ENCODE data around the gene NEIL1. TPM values are rescaled to one million over a fixed set of nuclear protein-coding genes. Genes with fewer than 3 reads are reported as not detected.
"Not testable (repeated sequence)": the region's sequence is repeated elsewhere in the genome, so short reads cannot be mapped to it uniquely, and the experiment has no call there.

NEIL1 gene
- 3.6 and 5.0 TPM in 2 replicates for total RNA-seq

GRCh38 chr15:75346796-75347221, at the start of gene NEIL1:
Gene NEIL1, plus strand, starts transcription at chr15:75347039. Its CDS starts 1,867 bp downstream, at chr15:75348906.
- no peak for TF ChIP-seq CTCF (IDR thresholded peaks at IDR 0.05; ENCODE audit: extremely low read depth, low read depth, low read length)

GRCh38 chr15:75298541-75299310, 48.1 kb upstream of the NEIL1 start:
- not testable (repeated sequence) for H4K20me1 ChIP-seq (ENCODE audit: insufficient read depth, low read length); H3K4me3 ChIP-seq (ENCODE audit: insufficient read depth, low read length); H3K4me1 ChIP-seq (ENCODE audit: insufficient read depth, low read length); H3K4me2 ChIP-seq (ENCODE audit: insufficient read depth, low read length); H3K27ac ChIP-seq (ENCODE audit: low read depth, low read length); H3K27me3 ChIP-seq (ENCODE audit: insufficient read depth, low read length); H3K79me2 ChIP-seq (ENCODE audit: insufficient read depth, low read length); H2AFZ ChIP-seq (ENCODE audit: low read length); H3K36me3 ChIP-seq (ENCODE audit: insufficient read depth, low read length); DNase-seq (ENCODE audit: insufficient read length, low spot score, missing footprints); H3K9me3 ChIP-seq (ENCODE audit: low read depth, low read length)

More at GRCh38 chr15:75346796-75347221, at the start of gene NEIL1:
- DNase-seq (ENCODE audit: insufficient read length, low spot score, missing footprints), result peak; percentile 58
- peak within 1 kb of the TSS; percentile 50 for H2AFZ ChIP-seq (ENCODE audit: low read length)
- H3K36me3 ChIP-seq (ENCODE audit: insufficient read depth, low read length), result no peaks in the 10 kb centered on the region
- H3K27ac ChIP-seq (ENCODE audit: low read depth, low read length), result no peak within 1 kb of the TSS
- peaks cover 6% of the 10 kb centered on the region for H3K4me1 ChIP-seq (ENCODE audit: insufficient read depth, low read length)
- no peaks in the 10 kb centered on the region for H3K9me3 ChIP-seq (ENCODE audit: low read depth, low read length)
- H3K4me3 ChIP-seq (ENCODE audit: insufficient read depth, low read length), result peak within 1 kb of the TSS; percentile 73
- H3K4me2 ChIP-seq (ENCODE audit: insufficient read depth, low read length), result peak within 1 kb of the TSS; percentile 80
- peaks cover 2% of the 10 kb centered on the region for H4K20me1 ChIP-seq (ENCODE audit: insufficient read depth, low read length)
- H3K27me3 ChIP-seq (ENCODE audit: insufficient read depth, low read length), result peaks cover 36% of the 10 kb centered on the region
- no peaks in the 10 kb centered on the region for H3K79me2 ChIP-seq (ENCODE audit: insufficient read depth, low read length)

GRCh38 chr15:75299311-75299688, 47.5 kb upstream of the NEIL1 start:
- not testable (repeated sequence) for H3K36me3 ChIP-seq (ENCODE audit: insufficient read depth, low read length); H2AFZ ChIP-seq (ENCODE audit: low read length); H4K20me1 ChIP-seq (ENCODE audit: insufficient read depth, low read length); H3K27ac ChIP-seq (ENCODE audit: low read depth, low read length); DNase-seq (ENCODE audit: insufficient read length, low spot score, missing footprints); H3K4me2 ChIP-seq (ENCODE audit: insufficient read depth, low read length); H3K27me3 ChIP-seq (ENCODE audit: insufficient read depth, low read length); H3K4me3 ChIP-seq (ENCODE audit: insufficient read depth, low read length); H3K4me1 ChIP-seq (ENCODE audit: insufficient read depth, low read length); H3K9me3 ChIP-seq (ENCODE audit: low read depth, low read length); H3K79me2 ChIP-seq (ENCODE audit: insufficient read depth, low read length)
- peak; percentile 36 for TF ChIP-seq CTCF (IDR thresholded peaks at IDR 0.05; ENCODE audit: extremely low read depth, low read depth, low read length)

- DNase-seq (ENCODE audit: insufficient read length, low spot score, missing footprints); H3K79me2 ChIP-seq (ENCODE audit: insufficient read depth, low read length): not testable (repeated sequence)
Observed at GRCh38 chr15:75300026-75300425, 46.8 kb upstream of the NEIL1 start.

GRCh38 chr15:75302318-75302717, 44.5 kb upstream of the NEIL1 start:
- no peak for DNase-seq (ENCODE audit: insufficient read length, low spot score, missing footprints)
- no peak overlapping the region for H3K27ac ChIP-seq (ENCODE audit: low read depth, low read length)
- H3K4me2 ChIP-seq (ENCODE audit: insufficient read depth, low read length), result no peak overlapping the region
- no peaks in the 10 kb centered on the region for H3K36me3 ChIP-seq (ENCODE audit: insufficient read depth, low read length)
- H3K27me3 ChIP-seq (ENCODE audit: insufficient read depth, low read length), result peaks cover 28% of the 10 kb centered on the region
- no peak overlapping the region for H2AFZ ChIP-seq (ENCODE audit: low read length)
- no peak for TF ChIP-seq CTCF (IDR thresholded peaks at IDR 0.05; ENCODE audit: extremely low read depth, low read depth, low read length)
- no peaks in the 10 kb centered on the region for H4K20me1 ChIP-seq (ENCODE audit: insufficient read depth, low read length)
- no peaks in the 10 kb centered on the region for H3K79me2 ChIP-seq (ENCODE audit: insufficient read depth, low read length)
- no peak overlapping the region for H3K4me3 ChIP-seq (ENCODE audit: insufficient read depth, low read length)
- H3K9me3 ChIP-seq (ENCODE audit: low read depth, low read length), result no peaks in the 10 kb centered on the region
- no peaks in the 10 kb centered on the region for H3K4me1 ChIP-seq (ENCODE audit: insufficient read depth, low read length)

More at GRCh38 chr15:75300026-75300425, 46.8 kb upstream of the NEIL1 start:
- H3K9me3 ChIP-seq (ENCODE audit: low read depth, low read length); H3K4me2 ChIP-seq (ENCODE audit: insufficient read depth, low read length); H3K27ac ChIP-seq (ENCODE audit: low read depth, low read length); H3K36me3 ChIP-seq (ENCODE audit: insufficient read depth, low read length); H4K20me1 ChIP-seq (ENCODE audit: insufficient read depth, low read length); H3K4me3 ChIP-seq (ENCODE audit: insufficient read depth, low read length); H2AFZ ChIP-seq (ENCODE audit: low read length); H3K4me1 ChIP-seq (ENCODE audit: insufficient read depth, low read length): not testable (repeated sequence)
- peaks cover 13% of the 10 kb centered on the region for H3K27me3 ChIP-seq (ENCODE audit: insufficient read depth, low read length)

- not testable (repeated sequence) for H3K4me3 ChIP-seq (ENCODE audit: insufficient read depth, low read length); H2AFZ ChIP-seq (ENCODE audit: low read length); H3K9me3 ChIP-seq (ENCODE audit: low read depth, low read length); DNase-seq (ENCODE audit: insufficient read length, low spot score, missing footprints); H3K4me1 ChIP-seq (ENCODE audit: insufficient read depth, low read length); H3K36me3 ChIP-seq (ENCODE audit: insufficient read depth, low read length); H3K4me2 ChIP-seq (ENCODE audit: insufficient read depth, low read length); H3K79me2 ChIP-seq (ENCODE audit: insufficient read depth, low read length); H3K27ac ChIP-seq (ENCODE audit: low read depth, low read length); H4K20me1 ChIP-seq (ENCODE audit: insufficient read depth, low read length)
- peaks cover 31% of the 10 kb centered on the region for H3K27me3 ChIP-seq (ENCODE audit: insufficient read depth, low read length)
Observed at GRCh38 chr15:75302753-75303152, 44.1 kb upstream of the NEIL1 start.

Measured in osteoblast (primary cell).